DMS 273 (cell line): Measurements from ENCODE around the gene POLR2C.

Experiments used
- DNase-seq: peaks from one replicate; lab custom pipeline; 2025; ENCODE audit not compliant: unreplicated experiment; lab: John Stamatoyannopoulos, UW

Gene POLR2C

DNA sequence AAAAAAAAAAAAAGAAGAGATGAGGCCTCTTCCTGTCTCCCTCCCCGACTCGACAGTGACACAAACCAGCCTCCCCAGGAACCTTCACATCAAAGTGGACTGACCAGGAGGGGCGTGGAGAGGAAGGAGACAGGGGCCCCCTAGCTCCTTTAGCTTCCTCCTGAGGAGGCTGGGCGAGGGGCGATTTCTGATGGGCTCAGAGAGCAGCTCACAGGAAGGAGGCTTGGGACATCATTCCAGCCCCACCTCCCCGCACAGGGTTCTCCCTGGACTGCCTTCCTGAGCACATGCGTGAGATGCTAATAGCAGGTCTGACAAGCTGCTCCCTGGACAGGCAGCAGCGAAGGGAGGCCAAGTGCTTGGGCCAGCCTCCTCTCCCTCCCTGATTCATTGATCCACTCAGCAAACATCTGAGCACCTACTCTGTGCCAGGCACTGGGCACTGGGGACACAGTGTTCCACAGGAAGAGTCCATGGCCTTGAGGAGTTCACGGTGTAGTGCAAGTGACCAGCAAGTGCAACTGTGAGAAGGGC is 38.2 kb downstream of the POLR2C start:
- no peak for DNase-seq

DNA sequence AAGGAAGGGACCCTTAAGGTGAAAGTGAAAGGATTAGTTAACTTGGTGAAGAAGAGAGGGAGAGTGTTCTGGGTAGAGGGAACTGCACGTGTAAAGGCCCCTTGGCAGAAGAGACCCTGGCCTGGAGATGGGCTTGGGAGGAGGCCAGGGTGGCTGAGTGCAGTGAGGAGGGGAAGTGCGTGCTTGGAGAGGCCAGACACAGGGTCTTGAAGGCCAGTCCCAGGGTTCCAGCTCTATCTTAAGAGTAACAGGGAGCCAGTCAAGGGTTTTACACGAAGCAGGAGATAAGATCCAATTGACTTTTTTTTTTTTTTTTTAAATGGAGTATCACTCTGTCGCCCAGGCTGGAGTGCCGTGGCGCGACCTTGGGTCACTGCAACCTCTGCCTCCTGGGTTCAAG is 39.0 kb downstream of the POLR2C start:
- no peak for DNase-seq

DNA sequence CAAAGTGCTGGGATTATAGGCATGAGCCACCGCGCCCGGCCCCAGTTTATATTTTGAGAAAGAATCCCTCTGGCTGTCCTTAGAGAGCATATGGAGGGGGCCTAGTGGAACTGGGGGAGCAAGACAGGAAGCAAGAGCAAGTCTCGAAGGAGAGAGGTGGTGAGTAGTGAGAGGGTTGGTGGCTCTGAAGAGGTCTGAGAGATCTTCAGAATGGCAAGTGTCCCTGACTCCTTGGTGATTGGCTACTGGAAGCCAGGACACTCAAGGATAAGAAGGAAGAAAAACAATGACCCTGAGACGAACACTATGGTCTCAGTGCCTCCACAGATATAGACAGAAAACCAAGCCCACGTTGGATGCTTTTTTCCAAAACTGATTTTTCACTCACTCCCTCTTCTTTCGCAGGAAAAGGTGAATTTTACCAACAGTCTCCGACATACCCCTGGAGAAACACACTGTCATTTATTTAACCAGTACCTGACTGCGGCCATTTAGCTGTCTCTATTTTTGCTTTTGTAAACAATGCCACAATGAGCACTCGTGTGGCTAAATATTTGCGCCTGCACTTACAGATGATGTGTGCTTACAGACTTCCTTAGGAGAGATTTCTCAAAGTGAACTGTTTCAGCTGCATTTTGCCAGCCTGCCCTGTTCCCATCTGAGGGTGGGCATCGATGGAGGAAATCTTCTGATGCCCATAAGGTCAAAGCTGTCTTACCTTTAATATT is 39.7 kb downstream of the POLR2C start:
- no peak for DNase-seq

DNA sequence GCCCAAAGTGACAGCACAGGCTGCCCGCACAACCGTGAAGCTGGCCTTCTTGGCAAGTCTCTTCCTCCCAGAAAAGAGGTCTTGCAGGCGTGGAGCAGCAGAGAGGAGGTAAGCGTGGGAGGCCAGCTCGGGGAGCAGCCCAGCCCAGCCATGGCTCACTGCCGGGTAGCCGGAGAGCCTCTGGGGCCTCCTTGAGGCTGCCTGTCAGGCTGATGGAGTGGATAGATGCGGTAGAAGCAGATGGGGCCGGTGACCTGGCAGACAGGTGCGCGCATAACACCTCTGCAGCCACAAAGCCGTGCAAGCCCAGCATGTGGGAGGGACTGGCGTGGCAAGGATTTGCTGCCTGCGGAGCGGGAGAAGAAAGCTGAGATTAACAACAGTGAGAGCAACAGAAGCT is 40.9 kb downstream of the POLR2C start:
- no peak for DNase-seq

DNA sequence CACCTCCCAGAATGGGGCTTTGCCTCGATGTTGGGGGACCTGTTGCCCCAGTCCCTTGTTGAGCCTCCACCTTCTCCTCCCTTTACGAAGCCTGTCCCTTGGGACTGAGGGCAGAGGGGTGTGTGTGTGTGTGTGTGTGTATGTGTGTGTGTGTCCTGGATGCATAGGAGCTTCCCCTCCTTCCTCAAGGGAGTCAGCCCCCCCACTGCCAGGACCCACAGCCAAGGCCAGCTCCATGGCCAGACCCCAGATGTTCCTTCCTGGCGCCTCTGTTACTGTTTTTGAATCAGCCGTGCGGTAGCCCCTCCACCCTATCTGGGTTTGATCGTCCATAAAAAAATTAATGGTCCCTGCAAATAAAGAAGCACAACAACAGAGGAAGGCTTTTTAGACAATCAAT is 41.5 kb downstream of the POLR2C start:
- no peak for DNase-seq

DNA sequence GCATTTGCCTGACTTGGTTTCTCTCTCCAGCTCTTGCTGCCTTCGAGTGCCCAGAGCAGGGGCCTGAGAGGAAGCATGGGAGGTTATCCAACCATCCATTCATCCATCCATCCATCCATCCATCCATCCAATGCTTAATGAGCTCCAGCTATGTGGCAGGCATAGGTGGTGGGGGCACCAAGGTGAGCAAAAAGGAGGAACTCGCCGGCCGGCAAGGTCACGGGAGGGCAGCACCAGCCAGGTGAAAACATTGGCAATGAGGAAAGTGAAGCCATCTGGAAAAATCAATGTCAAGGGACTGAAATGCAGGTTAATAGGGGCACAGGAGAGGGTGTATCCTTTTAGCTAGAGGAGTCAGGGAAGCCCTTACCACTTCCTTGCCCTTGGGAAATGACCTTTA is 42.0 kb downstream of the POLR2C start:
- DNase-seq: no peak

DNA sequence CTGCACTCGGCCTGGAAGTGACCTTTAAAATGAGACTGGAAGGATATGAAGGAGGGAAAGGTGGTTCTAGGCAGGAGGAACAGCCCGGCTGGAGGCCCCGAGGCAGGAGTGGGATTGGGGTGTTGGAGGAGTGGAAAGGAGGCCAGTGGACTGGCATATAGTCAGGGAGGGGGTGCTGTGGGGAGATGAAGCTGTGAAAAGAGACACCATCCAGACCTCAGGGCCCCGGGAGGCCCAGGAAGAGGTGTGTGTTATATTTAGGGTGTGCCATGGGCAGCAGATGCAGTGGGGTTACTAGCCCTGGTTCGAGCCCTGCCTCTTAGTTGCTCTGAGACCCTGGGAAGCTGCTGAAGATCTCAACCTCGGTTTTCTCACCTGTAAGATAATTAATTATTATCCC is 42.7 kb downstream of the POLR2C start:
- DNase-seq: no peak

DNA sequence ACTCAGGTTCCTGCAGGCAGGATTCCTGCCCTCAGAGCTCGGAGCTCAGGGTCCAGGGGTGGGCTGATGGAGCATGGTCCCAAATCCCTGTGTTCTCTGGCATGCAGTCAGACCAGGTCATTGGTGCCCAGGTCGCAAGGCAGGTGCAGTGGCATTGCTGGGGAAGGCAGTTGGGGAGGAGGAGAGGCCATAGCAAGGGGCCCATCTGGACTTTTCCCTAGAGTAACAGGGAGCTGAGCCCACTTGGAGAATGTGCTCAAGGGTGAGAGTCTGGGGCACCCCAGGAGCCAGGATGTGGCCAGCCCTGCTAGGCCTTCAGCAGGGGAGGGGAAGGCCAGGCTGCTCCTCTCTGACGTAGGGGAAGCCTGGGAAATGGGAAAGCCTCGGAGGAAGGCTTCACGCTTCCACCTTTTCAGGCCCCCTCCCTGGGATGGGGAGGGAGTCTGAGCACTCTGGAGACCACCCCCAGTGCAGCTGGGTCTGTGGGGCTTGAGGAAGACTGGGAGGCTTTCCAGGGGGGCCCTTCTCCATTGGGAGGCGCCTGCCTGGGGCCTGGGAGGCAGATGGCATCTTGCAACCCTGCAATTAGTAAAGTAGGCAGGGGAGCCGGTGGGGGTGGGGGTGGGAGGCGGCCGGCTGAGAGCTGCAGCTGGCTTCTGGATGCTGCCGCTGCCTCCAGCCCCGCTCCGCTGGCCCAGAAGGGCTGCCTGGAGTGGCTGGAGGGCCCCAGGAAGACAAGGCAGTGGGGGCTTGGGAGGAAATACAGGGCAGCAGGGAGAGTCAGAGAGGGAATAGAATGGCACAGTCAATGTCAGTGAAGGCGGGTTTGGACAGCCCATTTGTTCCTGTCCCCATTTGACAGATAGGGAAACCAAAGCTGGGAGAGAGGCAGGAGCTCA is 44.9 kb downstream of the POLR2C start:
- peak; percentile 86 for DNase-seq

DNA sequence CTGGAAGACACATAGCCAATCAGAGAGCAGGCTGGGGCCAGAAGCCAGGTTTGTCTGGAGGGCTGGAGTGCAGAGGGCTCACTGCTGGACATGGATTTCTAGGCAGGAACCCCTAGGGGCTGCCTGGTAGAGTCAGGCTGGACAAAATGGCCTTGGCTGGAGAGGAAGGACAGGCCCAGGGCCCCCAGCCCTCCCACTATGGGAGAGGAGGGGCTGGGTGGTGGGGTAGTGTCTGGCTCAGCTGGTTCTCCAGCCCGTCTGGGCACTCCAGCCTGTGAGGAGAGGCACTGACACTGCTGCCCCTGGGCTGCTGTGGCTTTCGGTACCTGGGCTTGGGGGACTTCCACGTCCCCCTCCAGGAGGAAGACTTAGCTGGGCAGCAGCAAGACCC is 45.6 kb downstream of the POLR2C start:
- no peak for DNase-seq

DNA sequence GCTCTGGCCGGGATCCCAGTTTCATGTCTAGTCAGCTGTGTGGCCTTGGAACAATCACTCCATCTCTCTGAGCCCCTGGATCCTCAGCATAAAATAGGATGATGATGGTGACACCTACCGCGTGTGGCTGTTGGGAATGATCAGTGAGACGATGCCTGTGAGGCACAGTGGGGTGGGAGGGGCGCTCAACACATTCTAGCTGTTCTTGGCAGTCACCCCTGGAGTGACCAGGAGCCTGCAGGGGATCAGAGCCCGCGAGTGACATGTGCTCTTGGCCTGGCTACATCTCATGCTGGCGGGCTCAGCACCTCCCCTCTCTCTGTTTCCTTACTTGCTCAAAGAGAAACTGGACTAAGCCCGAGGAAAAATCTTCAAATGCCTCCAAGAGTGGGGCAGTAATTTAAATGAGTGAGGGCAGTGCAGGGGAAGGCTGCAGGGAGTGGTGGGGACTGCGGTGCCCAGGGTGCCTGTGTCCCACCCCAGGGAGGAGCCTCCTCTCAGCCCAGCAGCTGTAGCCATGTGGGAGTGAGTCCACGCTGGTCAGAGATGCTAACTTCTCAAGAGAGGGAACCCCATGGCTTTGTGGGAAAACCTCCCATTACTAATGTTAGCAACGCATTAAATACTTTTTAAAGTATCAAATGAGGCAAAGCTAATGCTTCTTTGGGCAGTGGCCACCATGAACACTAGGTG is 46.9 kb downstream of the POLR2C start:
- DNase-seq: no peak

DNA sequence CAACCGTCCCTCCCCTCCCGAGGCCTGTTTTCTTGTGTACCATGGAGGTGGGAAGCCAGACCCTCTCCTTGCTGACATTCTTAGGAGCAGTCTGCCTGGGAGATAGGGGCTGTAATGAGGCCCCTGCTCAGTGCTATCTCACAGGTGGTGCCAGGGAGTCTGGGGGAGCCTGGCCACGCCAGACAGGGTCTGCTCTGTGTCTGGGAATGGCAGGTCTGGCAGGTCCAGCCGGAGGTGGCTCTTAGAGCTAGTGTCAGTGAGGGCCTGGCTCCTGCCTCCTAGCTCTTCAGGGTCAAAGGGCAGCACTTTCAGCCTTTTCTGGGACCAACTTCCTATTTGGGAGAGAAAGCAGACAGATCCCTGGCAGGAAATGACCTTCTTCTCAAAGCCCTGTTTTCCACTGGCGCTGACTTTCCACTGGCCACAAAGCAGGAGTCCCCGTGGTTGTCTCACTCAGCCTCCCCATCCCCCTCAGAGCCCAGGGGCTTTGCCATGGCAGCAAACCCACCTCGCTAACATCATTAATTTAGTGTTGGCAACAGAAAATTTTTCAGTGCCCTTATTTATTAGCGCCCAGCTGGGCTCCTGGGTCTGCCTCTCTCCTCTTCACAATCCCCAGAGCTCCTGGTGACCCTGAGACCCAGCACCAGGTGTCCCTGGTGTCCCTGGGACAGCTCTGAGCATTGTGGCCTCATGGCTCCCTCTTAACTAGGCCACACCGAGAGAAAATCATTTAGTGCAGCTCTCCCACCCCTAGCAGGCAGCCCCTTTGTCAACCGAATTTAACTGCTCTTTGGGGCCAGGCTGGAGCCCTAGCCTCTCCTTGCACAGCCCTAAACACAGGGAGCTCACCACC is 47.8 kb downstream of the POLR2C start:
- no peak for DNase-seq

DNA sequence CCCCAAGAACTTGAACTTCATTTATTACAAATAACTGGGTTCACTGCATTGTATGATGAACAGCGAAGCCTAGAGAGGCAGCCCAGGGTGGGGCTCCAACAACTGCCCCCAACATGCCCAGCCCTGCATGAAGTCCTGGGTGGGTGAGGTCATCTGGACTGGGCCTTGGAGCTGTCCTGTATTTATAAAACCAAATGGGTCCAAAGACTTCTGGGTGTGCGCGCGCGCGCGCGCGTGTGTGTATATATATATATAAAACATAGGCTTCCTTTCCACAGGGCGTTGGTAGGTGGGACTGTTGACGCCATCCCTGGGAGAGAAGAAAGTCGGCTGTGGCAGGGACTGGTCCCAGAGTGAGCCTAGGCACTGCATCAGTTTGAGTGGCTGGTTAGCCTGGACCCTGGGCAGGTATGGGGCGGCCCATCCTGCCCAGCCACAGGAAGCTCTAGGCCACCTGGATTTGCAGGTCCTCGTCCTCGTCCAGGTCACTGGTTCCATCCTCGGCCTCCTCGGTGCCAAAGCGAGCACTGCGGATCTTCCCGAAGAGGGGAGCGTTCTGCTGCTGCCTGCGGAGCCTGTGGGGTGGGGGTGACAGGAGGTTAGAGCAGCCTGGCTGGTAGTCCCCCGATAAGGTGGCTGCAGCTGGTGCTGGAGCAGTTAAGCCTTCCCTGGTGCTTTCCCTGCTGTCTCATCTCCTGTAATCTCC is 50.0 kb downstream of the POLR2C start:
- DNase-seq: no peak

DNA sequence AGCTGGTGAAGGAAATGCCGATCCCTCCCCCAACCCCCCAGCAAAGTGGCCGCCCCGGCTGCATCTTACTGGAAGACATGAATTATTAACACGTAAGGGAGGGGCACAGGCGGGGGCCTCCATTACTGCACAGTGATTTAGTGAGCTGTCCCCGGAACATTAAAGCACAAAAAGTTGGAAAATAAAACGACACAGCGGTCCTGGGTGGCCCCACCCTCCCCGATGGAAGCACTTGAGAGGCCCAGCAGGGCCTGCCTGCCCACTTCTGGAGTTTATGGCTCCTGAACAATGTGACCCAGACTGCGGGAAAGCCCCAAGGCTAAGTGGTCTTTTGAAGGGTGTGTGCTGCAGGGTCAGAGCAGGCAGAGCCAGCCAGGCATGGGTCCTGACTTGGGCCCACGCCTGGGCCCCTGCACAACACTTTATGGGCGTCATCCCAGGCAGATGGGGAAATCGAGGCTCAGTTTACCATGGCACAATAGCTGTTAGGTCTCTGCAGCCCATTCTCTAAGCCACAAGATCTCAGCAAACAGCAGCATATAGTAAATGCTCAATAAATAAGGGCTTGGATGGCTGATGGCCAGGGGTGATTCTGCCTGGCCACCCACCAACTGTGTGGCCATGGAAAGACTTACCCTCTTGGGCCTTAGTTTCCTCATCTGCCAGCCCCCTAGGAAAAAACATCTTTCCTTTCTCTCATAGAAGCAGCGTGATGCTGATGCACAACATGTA is 51.1 kb downstream of the POLR2C start:
- no peak for DNase-seq

DNA sequence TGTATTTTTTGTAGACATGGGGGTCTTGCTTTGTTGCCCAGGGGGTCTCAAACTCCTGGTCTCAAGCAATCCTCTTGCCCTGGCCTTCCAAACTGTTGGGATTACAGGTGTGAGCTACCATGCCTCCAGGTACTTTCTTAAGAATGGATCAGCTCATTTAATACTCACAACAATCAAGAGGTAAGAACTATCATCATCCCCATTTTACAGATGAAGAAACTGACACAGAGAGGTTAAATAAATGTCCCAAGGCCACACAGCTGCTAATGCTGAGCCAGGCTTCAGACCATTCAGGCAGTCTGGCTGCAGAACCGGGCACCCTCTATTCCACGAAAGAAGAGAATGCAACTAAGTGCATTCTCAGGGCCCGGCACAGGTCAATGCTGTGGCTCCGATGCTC is 51.9 kb downstream of the POLR2C start:
- no peak for DNase-seq

DNA sequence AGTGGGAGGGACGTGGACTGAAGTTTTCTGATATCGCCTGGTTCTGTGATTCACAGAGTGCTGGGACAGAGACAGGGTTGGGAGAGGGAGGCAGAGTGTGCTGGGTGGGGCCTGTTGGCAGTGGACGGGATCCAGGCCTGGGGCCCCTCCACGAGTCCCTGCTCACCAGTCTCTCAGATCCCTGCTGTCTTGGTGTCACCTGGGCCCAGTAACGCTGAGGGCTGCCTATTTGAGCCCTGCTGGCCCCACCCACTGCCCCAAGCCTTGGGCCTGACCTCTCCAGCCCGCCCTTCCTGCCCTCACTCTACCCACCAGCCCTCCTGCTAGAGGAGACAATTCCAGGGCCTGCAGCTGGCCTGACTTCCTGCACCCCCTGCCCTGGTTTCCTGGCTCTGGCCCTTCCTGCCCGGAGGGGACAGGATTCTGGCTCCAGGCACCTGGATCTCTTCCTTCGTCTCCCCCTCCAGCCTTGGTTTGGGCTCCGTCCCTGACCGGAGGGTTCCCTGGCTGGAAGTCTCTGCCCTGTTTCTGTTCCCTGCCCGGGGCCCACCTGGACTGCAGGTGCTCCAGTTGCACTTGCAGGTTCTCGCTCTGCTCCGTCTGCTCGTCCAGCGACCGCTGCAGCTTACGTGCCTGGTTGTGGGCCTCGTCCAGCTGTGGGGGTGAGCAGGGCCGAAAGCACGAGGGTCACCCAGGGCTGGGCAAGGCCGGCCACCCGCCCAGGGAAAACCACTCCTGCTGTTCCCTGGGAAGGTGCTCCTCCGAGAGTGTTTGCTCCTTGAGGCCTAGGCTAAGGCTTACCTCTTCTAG is 52.5 kb downstream of the POLR2C start:
- no peak for DNase-seq

DNA sequence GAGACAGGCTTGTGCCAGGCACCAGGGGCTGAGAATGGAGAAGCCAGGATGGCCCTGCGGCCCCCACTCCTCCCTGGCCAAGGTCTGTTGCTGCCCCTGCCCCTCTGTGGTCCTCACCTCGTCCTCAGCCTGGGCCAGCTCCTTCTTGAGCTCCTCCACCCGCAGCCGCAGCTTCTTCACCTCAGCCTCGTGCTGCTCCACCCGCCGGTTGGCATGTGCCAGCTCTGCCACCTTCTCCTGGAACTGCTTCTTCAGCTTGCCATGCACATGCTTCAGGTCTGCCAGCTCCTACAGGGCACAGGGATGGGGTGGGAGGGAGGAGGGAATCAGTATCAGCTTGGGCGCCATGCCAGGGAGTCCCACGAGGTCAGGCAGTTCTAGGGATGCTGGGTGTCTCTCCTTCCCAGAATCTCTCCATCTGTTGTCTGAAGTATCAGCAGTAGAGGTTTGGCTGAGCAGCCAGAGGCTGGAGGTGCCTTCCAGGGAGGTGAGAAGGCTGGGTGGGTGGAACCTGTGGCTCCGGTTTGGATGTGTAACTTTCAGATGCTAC is 53.8 kb downstream of the POLR2C start:
- DNase-seq: peak; percentile 89

DNA sequence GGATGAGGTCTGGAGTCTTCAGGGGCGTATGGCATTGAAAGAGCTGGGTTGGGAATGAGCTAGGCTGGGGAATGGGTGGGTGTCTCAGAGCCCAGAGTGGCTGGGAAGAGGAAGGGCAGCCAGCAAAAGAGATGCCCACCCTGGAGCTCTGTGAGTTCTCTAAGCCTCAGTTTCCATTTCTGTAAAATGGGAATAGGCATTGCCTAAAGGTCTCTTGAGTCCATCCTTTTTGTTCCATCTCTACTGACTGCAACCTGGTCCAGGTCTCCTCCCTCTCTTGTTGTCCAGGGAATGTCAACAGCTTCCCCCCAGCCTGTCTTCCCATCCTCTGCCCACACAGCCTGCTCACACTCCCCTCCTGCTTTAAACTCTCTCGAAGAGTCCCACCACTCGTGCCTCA is 54.3 kb downstream of the POLR2C start:
- no peak for DNase-seq
